ENCODE data around the gene PCDHB11. TPM values are rescaled to one million over a fixed set of nuclear protein-coding genes. Genes with fewer than 3 reads are reported as not detected.
"Not testable (repeated sequence)": the region's sequence is repeated elsewhere in the genome, so short reads cannot be mapped to it uniquely, and the experiment has no call there.

The PCDHB11 gene
- total RNA-seq, result 10.5 TPM

DNA sequence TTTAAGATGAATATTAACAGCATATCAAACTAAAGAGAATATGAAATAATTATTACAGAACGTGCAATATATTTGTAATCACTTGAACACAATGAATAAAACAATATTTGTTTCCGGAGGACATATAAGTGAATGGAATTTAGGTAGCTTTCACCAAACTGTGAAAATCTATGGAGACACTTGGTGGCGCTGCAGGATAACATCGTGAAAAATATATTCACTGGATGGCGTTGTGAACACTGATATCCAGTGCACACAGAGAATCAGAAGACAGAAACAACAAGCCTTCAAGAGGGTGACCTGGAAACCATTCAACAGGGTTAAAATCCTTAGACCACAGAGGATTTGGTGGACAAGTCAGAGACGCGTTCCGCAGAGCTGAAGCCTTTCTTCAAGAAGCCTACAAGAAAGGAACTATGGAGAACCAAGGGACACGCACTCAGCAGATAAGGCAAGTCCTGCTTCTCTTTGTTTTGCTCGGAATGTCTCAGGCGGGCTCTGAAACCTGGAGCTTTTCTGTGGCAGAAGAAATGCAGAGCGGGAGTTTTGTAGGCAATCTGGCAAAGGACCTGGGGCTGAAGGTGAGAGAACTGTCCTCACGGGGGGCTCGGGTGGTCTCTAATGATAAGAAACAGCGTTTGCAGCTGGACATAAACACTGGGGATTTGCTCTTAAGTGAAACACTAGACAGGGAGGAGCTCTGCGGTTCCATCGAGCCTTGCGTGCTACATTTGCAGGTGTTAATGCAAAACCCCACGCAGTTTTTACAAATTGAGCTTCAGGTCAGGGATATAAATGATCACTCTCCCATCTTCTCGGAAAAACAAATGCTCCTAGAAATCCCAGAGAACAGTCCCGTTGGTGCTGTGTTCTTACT is at the start of gene PCDHB11:
TSS of gene PCDHB11 (plus strand) at position 269 of the 877 bp plus-strand sequence. CDS start at position 417, 148 bp downstream.
- DNase-seq, result no peak

DNA sequence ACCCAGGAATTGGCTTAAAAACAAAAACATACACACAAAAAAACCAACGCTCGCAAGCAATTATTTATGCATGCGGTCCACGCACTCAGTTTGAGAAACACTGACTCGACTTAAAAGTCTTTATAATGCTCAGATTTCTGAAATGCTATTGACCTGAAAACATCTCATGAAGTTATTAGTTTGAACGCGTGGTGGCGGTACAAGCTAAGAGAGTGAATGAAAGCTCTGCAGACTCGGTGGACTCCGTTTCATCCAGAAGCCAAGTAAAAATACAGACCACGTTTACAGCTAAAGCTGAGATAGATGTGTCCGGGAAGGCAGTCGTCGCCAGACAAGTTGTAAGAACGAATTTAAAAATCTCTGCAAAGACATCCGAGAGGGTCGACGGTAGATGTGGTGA is 49.6 kb upstream of the PCDHB11 start, which contains the start of gene PCDHB6:
TSS of gene PCDHB6 (plus strand) at position 246 of the 400 bp plus-strand sequence. CDS start 201 bp downstream, outside the sequence.
- DNase-seq, result no peak

DNA sequence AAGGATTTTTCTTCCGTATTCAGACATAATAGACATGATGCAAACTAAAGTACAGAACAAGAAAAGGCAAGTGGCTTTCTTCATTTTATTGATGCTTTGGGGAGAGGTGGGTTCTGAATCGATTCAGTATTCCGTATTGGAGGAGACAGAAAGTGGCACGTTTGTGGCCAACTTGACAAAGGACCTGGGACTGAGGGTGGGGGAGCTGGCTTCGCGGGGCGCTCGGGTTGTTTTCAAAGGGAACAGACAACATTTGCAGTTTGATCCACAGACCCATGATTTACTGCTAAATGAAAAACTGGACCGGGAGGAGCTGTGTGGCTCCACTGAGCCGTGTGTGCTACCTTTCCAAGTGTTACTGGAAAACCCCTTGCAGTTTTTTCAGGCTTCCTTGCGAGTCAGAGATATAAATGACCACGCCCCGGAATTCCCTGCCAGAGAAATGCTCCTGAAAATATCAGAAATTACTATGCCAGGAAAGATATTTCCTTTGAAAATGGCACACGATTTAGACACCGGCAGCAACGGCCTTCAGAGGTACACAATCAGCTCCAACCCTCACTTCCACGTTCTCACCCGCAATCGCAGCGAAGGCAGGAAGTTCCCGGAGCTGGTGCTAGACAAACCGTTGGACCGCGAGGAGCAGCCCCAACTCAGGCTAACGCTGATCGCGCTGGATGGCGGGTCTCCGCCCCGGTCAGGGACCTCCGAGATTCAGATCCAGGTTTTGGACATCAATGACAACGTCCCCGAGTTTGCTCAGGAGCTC is 49.0 kb upstream of the PCDHB11 start:
- no peak for DNase-seq

DNA sequence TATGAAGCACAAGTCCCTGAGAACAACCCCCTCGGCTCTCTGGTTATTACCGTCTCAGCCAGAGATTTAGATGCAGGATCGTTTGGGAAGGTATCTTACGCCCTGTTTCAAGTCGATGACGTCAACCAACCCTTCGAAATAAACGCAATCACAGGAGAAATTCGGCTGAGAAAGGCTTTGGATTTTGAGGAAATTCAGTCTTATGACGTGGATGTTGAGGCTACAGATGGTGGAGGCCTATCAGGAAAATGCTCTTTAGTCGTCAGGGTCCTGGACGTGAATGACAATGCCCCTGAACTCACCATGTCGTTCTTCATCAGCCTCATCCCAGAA is 48.5 kb upstream of the PCDHB11 start:
- no peak for DNase-seq

DNA sequence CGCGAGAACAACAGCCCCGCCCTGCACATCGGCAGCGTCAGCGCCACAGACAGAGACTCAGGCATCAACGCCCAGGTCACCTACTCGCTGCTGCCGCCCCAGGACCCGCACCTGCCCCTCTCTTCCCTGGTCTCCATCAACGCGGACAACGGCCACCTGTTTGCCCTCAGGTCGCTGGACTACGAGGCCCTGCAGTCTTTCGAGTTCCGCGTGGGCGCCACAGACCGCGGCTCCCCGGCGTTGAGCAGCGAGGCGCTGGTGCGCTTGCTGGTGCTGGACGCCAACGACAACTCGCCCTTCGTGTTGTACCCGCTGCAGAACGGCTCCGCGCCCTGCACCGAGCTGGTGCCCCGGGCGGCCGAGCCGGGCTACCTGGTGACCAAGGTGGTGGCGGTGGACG is 47.8 kb upstream of the PCDHB11 start:
- DNase-seq, result not testable (repeated sequence)

DNA sequence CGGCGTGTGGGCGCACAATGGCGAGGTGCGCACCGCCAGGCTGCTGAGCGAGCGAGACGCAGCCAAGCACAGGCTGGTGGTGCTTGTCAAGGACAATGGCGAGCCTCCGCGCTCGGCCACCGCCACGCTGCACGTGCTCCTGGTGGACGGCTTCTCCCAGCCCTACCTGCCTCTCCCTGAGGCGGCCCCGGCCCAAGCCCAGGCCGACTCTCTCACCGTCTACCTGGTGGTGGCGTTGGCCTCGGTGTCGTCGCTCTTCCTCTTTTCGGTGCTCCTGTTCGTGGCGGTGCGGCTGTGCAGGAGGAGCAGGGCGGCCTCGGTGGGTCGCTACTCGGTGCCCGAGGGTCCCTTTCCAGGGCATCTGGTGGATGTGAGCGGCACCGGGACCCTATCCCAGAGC is 47.3 kb upstream of the PCDHB11 start:
- not testable (repeated sequence) for DNase-seq

DNA sequence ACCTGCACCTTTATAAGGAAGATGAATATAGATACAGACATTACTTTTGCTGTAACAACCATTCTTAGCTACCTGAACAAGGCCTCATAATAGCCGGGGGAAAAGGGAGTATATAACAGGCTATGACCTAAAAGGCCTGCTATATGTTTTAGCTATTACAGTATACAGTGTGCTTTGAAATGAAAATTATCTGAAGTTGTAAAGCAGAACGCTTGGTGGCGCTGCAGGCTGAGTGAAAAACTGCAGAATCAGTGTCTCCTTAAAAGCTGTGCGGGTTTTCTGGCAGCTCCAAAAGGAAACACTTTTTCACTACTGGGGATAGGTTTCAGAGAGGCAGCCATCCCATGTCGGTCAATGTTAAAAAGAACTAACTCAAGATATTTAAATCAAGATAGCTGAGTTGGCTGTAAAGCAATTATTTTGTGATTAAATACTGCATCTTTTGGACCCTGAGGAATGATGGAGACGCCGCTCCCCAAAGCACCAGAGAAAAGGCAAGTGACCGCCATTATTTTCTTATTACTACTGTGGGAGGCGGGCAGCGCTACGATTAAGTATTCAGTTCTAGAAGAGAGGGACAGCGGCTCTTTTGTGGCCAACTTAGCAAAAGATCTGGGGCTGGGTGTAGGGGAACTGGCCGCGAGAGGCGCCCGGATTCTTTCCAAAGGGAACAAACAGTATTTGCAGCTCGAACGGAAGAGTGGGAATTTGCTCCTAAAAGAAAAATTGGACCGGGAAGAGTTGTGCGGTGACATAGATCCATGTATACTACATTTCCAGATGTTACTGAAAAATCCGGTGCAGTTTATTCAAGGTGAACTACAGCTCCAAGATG is 43.7 kb upstream of the PCDHB11 start:
- DNase-seq, result no peak

DNA sequence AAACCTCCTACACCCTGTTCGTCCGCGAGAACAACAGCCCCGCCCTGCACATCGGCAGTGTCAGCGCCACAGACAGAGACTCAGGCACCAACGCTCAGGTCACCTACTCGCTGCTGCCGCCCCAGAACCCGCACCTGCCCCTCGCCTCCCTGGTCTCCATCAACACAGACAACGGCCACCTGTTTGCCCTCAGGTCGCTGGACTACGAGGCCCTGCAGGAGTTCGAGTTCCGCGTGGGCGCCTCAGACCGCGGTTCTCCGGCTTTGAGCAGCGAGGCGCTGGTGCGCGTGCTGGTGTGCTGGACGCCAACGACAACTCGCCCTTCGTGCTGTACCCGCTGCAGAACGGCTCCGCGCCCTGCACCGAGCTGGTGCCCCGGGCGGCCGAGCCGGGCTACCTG is 42.1 kb upstream of the PCDHB11 start:
- not testable (repeated sequence) for DNase-seq

DNA sequence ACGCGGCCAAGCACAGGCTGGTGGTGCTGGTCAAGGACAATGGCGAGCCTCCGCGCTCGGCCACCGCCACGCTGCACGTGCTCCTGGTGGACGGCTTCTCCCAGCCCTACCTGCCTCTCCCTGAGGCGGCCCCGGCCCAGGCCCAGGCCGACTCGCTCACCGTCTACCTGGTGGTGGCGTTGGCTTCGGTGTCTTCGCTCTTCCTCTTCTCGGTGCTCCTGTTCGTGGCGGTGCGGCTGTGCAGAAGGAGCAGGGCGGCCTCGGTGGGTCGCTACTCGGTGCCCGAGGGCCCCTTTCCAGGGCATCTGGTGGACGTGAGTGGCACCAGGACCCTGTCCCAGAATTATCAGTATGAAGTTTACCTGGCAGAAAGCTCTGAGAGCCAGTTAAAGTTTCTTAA is 41.5 kb upstream of the PCDHB11 start:
- DNase-seq, result not testable (repeated sequence)

DNA sequence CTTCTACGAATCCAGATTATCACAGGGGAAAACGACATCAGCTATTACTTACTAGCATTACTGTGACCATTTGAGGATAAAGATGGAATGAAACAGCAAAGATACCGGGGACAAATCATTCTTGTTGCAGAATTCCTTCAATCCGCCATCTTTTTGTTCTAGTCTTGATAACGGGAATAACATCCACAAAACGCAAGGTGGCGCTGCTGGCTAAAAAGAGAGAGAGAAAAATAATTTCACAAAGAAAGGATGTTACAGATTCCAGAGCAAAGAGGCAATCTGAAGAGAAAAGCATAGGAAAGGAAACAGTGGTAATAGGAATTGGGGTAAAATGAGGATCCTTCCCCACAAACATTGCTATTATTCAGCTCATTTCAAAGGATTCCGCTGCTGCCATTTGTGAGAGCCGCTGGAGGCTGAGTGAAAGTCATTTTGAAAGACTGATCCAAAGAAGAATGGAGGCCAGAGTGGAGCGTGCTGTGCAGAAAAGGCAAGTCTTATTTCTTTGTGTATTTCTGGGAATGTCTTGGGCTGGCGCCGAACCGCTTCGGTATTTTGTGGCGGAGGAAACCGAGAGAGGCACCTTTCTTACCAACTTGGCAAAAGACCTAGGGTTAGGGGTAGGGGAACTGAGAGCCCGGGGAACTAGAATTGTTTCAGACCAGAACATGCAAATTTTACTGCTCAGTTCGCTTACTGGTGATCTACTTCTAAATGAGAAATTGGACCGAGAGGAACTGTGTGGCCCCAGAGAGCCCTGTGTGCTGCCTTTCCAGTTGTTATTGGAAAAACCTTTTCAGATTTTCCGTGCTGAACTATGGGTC is 26.8 kb upstream of the PCDHB11 start, which contains the start of gene PCDHB7:
TSS of gene PCDHB7 (plus strand) at position 264 of the 824 bp plus-strand sequence. CDS start at position 456, 192 bp downstream.
- no peak for DNase-seq

DNA sequence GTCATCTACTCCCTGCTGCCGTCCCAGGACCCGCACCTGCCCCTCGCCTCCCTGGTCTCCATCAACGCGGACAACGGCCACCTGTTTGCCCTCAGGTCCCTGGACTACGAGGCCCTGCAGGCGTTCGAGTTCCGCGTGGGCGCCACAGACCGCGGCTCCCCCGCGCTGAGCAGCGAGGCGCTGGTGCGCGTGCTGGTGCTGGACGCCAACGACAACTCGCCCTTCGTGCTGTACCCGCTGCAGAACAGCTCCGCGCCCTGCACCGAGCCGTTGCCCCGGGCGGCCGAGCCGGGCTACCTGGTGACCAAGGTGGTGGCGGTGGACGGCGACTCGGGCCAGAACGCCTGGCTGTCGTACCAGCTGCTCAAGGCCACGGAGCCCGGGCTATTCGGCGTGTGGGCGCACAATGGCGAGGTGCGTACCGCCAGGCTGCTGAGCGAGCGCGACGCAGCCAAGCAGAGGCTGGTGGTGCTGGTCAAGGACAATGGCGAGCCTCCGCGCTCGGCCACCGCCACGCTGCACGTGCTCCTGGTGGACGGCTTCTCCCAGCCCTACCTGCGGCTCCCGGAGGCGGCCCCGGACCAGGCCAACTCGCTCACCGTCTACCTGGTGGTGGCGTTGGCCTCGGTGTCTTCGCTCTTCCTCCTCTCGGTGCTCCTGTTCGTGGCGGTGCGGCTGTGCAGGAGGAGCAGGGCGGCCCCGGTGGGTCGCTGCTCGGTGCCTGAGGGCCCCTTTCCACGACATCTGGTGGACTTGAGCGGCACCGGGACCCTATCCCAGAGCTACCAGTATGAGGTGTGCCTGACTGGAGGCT is 24.9 kb upstream of the PCDHB11 start:
- DNase-seq, result not testable (repeated sequence)

DNA sequence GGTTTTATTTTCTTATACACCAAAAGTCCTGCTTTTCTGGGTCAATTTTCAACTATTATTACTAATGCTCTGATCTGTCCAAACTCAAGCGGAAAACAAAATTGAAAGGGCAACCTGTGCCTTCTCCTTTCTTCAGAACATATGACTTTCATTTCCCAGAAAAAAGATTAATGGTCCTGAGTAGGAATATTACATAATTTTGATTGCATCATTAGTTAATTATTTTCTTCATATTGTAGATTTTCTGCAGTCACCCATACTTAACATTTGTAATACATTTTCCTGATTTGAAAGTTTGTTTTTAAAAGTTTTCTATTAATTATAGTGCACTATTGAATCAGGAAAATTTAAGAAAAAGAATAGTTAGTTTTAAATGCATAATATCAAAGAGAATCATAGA is 23.5 kb upstream of the PCDHB11 start:
- DNase-seq, result no peak

DNA sequence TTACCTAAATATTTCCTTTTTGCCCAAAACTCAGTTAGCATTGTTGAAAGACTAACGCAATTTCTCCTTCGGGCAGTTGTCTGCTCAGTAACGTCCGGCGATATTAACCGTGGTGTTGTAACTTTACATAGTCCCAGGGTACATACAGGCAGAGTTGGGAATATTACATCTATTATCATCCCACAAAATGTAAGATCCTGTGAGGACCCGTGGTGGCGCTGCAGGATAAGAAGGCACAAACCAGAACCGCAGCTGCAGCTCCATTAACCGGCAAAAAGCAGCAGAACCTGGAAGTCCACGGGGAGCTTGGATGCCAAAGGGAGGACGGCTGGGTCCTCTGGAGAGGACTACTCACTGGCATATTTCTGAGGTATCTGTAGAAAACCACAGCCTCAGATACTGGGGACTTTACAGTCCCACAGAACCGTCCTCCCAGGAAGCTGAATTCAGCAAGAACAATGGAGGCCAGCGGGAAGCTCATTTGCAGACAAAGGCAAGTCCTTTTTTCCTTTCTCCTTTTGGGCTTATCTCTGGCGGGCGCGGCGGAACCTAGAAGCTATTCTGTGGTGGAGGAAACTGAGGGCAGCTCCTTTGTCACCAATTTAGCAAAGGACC is 21.7 kb upstream of the PCDHB11 start, which contains the start of gene PCDHB8:
TSS of gene PCDHB8 (plus strand) at position 214 of the 615 bp plus-strand sequence. CDS start at position 459, 245 bp downstream.
- DNase-seq, result not testable (repeated sequence)

DNA sequence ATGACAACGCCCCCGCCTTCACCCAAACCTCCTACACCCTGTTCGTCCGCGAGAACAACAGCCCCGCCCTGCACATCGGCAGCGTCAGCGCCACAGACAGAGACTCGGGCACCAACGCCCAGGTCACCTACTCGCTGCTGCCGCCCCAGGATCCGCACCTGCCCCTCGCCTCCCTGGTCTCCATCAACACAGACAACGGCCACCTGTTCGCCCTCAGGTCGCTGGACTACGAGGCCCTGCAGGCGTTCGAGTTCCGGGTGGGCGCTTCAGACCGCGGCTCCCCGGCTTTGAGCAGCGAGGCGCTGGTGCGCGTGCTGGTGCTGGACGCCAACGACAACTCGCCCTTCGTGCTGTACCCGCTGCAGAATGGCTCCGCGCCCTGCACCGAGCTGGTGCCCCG is 20.1 kb upstream of the PCDHB11 start:
- DNase-seq, result not testable (repeated sequence)

DNA sequence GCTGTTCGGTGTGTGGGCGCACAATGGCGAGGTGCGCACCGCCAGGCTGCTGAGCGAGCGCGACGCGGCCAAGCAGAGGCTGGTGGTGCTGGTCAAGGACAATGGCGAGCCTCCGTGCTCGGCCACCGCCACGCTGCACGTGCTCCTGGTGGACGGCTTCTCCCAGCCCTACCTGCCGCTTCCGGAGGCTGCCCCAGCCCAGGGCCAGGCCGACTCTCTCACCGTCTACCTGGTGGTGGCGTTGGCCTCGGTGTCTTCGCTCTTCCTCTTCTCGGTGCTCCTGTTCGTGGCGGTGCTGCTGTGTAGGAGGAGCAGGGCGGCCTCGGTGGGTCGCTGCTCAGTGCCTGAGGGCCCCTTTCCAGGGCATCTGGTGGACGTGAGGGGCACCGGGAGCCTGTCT is 19.6 kb upstream of the PCDHB11 start:
- DNase-seq, result not testable (repeated sequence)

DNA sequence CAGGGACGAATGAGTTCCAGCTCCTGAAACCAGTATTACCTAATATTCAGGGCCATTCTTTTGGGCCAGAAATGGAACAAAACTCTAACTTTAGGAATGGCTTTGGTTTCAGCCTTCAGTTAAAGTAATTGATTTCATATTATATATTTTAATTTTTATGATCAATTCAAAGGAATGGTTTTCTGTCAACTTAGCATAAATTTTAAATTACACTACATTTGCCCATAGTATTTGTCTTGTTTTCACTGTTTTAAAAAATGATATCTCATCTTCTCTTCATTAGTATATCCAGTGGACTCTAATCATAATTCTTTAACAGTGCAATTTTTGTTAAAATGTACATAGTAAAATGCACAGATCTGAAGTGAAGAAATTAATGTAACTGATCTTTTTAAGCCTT is 19.1 kb upstream of the PCDHB11 start:
- DNase-seq, result no peak

DNA sequence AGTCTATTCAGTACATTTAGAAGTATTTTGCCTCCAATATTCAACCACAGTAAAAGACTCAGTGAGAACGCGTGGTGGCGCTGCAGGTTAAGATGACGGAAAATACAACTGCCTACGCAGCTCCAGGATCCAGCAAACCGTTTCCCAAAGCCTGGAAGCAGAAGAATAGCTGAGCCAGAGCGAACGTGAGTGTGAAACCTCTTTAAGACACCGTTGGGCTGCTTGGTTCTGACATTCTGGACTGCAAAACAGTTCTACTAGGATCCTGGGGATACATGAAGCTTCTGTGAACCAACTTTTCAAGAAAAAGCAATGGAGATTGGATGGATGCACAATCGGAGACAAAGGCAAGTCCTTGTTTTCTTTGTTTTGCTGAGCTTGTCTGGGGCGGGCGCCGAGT is 17.2 kb upstream of the PCDHB11 start, which contains the start of gene PCDHB16:
TSS of gene PCDHB16 (plus strand) at position 140 of the 400 bp plus-strand sequence. CDS start at position 313, 173 bp downstream.
- DNase-seq, result no peak

DNA sequence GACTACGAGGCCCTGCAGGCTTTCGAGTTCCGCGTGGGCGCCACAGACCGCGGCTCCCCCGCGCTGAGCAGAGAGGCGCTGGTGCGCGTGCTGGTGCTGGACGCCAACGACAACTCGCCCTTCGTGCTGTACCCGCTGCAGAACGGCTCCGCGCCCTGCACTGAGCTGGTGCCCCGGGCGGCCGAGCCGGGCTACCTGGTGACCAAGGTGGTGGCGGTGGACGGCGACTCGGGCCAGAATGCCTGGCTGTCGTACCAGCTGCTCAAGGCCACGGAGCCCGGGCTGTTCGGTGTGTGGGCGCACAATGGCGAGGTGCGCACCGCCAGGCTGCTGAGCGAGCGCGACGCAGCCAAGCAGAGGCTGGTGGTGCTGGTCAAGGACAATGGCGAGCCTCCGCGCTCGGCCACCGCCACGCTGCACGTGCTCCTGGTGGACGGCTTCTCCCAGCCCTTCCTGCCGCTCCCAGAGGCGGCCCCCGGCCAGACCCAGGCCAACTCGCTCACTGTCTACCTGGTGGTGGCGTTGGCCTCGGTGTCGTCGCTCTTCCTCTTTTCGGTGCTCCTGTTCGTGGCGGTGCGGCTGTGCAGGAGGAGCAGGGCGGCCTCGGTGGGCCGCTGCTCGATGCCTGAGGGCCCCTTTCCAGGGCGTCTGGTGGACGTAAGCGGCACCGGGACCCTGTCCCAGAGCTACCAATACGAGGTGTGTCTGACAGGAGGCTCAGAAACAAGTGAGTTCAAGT is 15.1 kb upstream of the PCDHB11 start:
- DNase-seq, result not testable (repeated sequence)

All from occipital lobe (tissue), 2 donors.